Activated naive CD8-positive, alpha-beta T cell treated with anti-CD3 and anti-CD28 coated beads for 36 hours (primary cell): Measurements from ENCODE around the gene TSPAN5. TPM values are rescaled to one million over a fixed set of nuclear protein-coding genes. Genes with fewer than 3 reads are reported as not detected.

Experiments
- DNase-seq: peaks from one replicate; pipeline ENCODE4 v3.0.0; 2021
- H3K27ac Mint-ChIP-seq: one replicate; pipeline ENCODE4 v1.8.0; 2022; ENCODE audit warnings: mild to moderate bottlenecking, moderate library complexity, mixed read lengths
- H3K27me3 Mint-ChIP-seq: one replicate; pipeline ENCODE4 v1.8.0; 2022; ENCODE audit warnings: mild to moderate bottlenecking, mixed read lengths
- H3K36me3 Mint-ChIP-seq: one replicate; pipeline ENCODE4 v1.8.0; 2021; ENCODE audit warnings: mild to moderate bottlenecking, mixed read lengths
- H3K4me1 Mint-ChIP-seq: one replicate; pipeline ENCODE4 v1.8.0; 2021; ENCODE audit warnings: mixed read lengths
- H3K4me3 Mint-ChIP-seq: one replicate; pipeline ENCODE4 v1.8.0; 2022; ENCODE audit warnings: mild to moderate bottlenecking, moderate library complexity, mixed read lengths
- H3K9me3 Mint-ChIP-seq: one replicate; pipeline ENCODE4 v1.8.0; 2022; ENCODE audit warnings: mixed read lengths
- total RNA-seq, 2 experiments: library from RNA; stranded (reverse); gene quantifications; one replicate each; pipeline ENCODE4 v1.2.3, GENCODE V29; 2021

Gene TSPAN5
- total RNA-seq, 2 experiments from 2014 or later, result 12.3 to 13.7 TPM

GRCh38 chr4:98514741-98515469 is 143.5 kb downstream of the TSPAN5 start:
- no peaks in the 10 kb centered on the region for H3K27me3 Mint-ChIP-seq
- H3K9me3 Mint-ChIP-seq, result peaks cover 9% of the 10 kb centered on the region
- peaks cover 46% of the 10 kb centered on the region for H3K4me1 Mint-ChIP-seq
- no peak for DNase-seq
- no peak overlapping the region for H3K27ac Mint-ChIP-seq
- no peak overlapping the region for H3K4me3 Mint-ChIP-seq
- H3K36me3 Mint-ChIP-seq, result peaks cover 13% of the 10 kb centered on the region

DNA sequence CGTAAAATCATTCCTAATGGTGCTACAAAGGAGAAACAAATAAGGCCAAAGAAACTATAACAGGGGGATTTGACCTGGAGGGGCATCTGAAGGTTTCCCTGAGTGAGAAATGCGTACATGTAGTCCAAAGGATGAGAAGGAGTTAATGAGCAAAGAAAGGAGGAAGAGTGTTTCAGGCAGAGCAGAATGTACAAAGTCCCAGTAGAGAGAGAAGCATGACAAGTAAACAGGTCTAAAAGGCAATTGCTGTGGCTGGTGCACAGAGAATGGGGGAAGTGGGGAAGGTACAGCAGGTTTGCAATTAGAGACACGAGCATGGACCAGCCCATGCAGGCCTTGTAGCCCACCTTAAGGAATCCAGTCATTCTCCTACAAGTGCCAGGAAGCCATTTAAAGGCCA is 145.5 kb downstream of the TSPAN5 start:
- H3K36me3 Mint-ChIP-seq, result peaks cover 12% of the 10 kb centered on the region
- no peak overlapping the region for H3K4me3 Mint-ChIP-seq
- H3K9me3 Mint-ChIP-seq, result peaks cover 7% of the 10 kb centered on the region
- no peak for DNase-seq
- H3K27me3 Mint-ChIP-seq, result no peaks in the 10 kb centered on the region
- H3K4me1 Mint-ChIP-seq, result peaks cover 48% of the 10 kb centered on the region
- H3K27ac Mint-ChIP-seq, result no peak overlapping the region

- no peak overlapping the region for H3K4me3 Mint-ChIP-seq
- H3K27me3 Mint-ChIP-seq, result no peaks in the 10 kb centered on the region
- peak; percentile 45 for DNase-seq
- peaks cover 9% of the 10 kb centered on the region for H3K36me3 Mint-ChIP-seq
- H3K27ac Mint-ChIP-seq, result peak overlapping the region; percentile 28
- peaks cover 1% of the 10 kb centered on the region for H3K9me3 Mint-ChIP-seq
- H3K4me1 Mint-ChIP-seq, result peaks cover 38% of the 10 kb centered on the region
These were observed 147.5 kb downstream of the TSPAN5 start for GRCh38 chr4:98510757-98511517.

- Mint-ChIP-seq H3K36me3 (peaks cover 8% of the 10 kb centered on the region), H3K4me1 (peaks cover 32% of the 10 kb centered on the region), H3K27ac (peak overlapping the region; percentile 28), H3K4me3 (no peak overlapping the region), H3K27me3 (no peaks in the 10 kb centered on the region), H3K9me3 (no peaks in the 10 kb centered on the region)
- DNase-seq, result no peak
These were observed 148.1 kb downstream of the TSPAN5 start for GRCh38 chr4:98510340-98510739.

DNA sequence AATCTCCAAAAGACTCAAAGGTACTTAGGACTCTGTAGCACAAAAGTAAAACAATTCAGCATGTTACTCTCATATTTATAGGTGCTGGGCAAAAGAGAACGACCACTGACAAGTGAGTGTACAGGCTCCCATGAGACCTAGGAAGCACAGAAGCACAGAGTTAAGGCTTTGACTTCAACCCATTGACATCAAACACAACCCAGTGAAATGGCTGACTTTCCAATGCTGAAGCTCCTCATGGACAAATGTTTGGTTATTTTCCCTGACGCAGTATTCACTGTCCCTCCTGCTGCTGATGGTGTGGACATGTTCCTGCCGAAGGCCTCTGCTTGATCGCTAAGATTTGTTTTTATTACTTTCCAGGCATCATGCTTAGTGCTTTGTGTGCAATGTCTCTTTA is 148.7 kb downstream of the TSPAN5 start:
- Mint-ChIP-seq H3K4me3 (no peak overlapping the region), H3K9me3 (no peaks in the 10 kb centered on the region), H3K27me3 (no peaks in the 10 kb centered on the region), H3K27ac (no peak overlapping the region), H3K36me3 (peaks cover 8% of the 10 kb centered on the region), H3K4me1 (peaks cover 30% of the 10 kb centered on the region)
- DNase-seq, result no peak

GRCh38 chr4:98508829-98509598 is 149.4 kb downstream of the TSPAN5 start:
- Mint-ChIP-seq H3K4me3 (no peak overlapping the region), H3K4me1 (peaks cover 30% of the 10 kb centered on the region), H3K36me3 (peaks cover 8% of the 10 kb centered on the region), H3K9me3 (no peaks in the 10 kb centered on the region), H3K27me3 (no peaks in the 10 kb centered on the region), H3K27ac (no peak overlapping the region)
- DNase-seq, result no peak

DNA sequence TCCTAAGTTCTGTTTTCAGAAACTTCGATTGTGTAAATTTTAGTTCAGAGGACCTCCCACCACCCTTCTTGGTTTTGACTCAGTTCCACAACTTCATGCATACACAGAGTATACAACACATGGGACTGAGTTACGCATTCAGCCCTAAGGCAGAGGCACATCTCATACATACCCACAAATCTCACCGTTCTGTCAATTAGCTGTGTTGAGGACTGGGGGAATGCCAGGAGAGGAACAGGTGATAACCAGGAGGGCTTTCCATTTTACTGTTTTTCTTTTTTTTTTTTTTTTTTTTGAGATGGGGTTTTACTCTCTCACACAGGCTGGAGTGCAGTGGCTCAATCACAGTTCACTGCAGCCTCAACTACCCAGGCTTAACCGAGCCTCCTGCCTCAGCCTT is 150.2 kb downstream of the TSPAN5 start:
- Mint-ChIP-seq H3K4me1 (peaks cover 30% of the 10 kb centered on the region), H3K27ac (no peak overlapping the region), H3K9me3 (no peaks in the 10 kb centered on the region), H3K4me3 (no peak overlapping the region), H3K27me3 (no peaks in the 10 kb centered on the region), H3K36me3 (peaks cover 9% of the 10 kb centered on the region)
- no peak for DNase-seq

DNA sequence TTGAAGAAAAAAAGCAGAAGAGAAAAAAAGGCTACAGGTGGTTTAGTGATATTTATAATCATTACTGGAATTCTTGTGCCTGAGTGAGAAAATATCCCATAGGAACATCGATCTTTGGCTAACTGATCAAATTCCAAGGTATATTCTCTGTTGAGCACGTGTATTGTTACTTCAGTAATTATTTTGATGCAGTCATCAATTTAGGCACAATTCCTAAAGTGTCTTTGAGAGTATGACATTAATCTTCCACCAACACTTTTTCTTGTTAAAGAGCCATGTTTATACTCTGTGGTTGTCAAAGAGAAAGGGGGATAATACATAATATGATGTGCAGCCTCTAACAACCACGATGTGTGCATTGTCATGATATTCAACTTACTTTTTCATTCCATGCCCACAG is 151.1 kb downstream of the TSPAN5 start:
- Mint-ChIP-seq H3K36me3 (peaks cover 16% of the 10 kb centered on the region), H3K4me1 (peaks cover 30% of the 10 kb centered on the region), H3K27me3 (no peaks in the 10 kb centered on the region), H3K4me3 (no peak overlapping the region), H3K27ac (no peak overlapping the region), H3K9me3 (no peaks in the 10 kb centered on the region)
- no peak for DNase-seq

DNA sequence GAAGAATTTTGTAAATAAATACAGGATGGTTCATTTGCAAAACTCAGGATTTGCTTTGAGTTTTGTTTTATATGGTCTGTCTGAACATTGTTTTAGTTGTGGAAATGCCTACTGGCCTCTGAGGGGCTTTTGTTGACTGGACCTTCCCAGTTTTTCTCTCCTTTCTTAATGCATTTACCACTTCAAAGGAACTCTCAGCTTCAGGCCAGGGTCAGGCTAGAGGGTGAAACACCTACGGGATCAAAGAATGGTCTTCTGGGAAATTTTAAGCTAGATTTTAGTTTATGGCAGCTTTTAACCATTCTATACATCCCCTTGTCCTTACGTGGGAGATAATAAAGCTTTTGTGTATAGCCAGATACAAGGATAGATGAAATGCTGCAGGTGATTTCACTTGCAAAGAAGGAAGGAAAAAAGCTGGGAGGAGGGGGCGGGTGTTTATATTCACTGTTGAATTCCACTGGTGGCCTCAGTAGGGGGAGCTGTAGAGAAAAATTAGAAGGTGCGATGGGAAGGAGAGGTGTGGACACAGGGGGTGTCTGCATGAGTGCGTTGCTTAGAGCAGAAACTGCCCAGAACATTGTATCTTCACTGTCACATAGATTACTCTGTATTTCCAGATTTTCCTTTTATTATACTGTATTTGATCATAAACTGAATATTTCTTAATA is 151.8 kb downstream of the TSPAN5 start:
- no peaks in the 10 kb centered on the region for H3K27me3 Mint-ChIP-seq
- peaks cover 16% of the 10 kb centered on the region for H3K36me3 Mint-ChIP-seq

DNA sequence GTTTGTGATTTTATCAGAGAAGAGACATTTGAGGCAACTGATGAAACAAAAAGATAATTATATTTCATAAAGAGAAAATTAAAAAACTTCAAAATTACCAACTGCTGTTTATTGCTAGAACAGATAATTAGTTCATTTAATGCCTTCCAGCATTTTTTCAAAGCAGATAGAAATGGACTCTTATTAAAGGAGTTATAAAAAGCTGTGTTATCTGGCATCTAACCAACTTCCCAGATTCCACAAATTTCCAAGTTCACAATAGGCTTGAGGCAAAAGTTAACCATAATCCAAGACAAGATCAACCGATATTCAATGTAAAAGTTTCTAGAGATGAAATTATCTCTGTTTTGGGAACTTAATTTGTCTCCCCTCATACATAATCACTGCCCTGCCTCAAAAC is 152.4 kb downstream of the TSPAN5 start:
- H3K27ac Mint-ChIP-seq, result no peak overlapping the region
- no peaks in the 10 kb centered on the region for H3K27me3 Mint-ChIP-seq
- H3K4me1 Mint-ChIP-seq, result peaks cover 27% of the 10 kb centered on the region

More for the DNA sequence above, 151.8 kb downstream of the TSPAN5 start:
- H3K27ac Mint-ChIP-seq, result no peak overlapping the region
- no peak overlapping the region for H3K4me3 Mint-ChIP-seq
- peaks cover 30% of the 10 kb centered on the region for H3K4me1 Mint-ChIP-seq
- no peaks in the 10 kb centered on the region for H3K9me3 Mint-ChIP-seq
- no peak for DNase-seq

DNA sequence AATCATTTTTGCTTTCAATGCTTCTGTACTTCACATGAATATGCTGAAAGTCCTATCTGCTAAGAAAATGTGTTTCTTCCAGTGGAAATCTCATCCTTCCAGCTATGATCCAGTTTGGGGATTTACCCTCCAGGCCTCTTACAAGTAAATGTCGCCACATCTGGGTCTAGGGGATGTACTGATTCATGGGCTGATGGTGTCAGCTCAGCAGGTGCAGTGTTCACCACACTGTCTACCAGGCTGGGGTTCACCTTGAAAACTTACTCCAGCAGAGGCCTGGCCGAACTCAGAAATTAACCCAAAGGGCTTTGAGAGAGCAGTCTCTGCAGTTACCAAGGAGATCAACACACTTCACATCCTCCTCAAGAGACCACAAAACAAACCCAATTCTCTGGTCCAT is 154.3 kb downstream of the TSPAN5 start:
- H3K36me3 Mint-ChIP-seq, result peaks cover 20% of the 10 kb centered on the region
- H3K27ac Mint-ChIP-seq, result no peak overlapping the region
- peaks cover 9% of the 10 kb centered on the region for H3K4me1 Mint-ChIP-seq
- H3K4me3 Mint-ChIP-seq, result no peak overlapping the region
- H3K9me3 Mint-ChIP-seq, result peaks cover 1% of the 10 kb centered on the region
- no peaks in the 10 kb centered on the region for H3K27me3 Mint-ChIP-seq
- no peak for DNase-seq

More for the DNA sequence above, 152.4 kb downstream of the TSPAN5 start:
- DNase-seq, result no peak
- Mint-ChIP-seq H3K9me3 (peaks cover 1% of the 10 kb centered on the region), H3K36me3 (peaks cover 20% of the 10 kb centered on the region), H3K4me3 (no peak overlapping the region)

GRCh38 chr4:98503676-98504075 is 154.7 kb downstream of the TSPAN5 start:
- H3K4me1 Mint-ChIP-seq, result peaks cover 5% of the 10 kb centered on the region
- no peak for DNase-seq
- no peaks in the 10 kb centered on the region for H3K27me3 Mint-ChIP-seq
- H3K27ac Mint-ChIP-seq, result no peak overlapping the region
- peaks cover 1% of the 10 kb centered on the region for H3K9me3 Mint-ChIP-seq
- no peak overlapping the region for H3K4me3 Mint-ChIP-seq
- peaks cover 18% of the 10 kb centered on the region for H3K36me3 Mint-ChIP-seq

DNA sequence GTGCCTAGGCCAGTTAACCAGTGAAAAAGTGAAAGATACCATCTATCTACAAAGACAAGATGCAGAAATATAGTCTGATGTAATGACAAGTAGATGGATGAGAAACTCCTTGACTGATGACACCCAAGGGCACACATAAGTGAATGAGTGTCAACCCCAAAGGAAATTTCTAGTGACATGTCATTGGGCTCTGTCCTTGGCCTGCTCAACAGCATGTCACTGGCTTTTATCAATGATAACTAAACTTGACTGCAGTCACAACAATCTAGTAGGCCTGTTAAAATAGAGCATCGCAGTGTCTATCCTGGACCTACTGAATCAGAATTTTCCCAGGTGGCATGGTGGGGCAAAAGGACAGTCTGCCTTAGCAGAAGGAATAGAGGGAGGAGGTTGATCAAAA is 155.8 kb downstream of the TSPAN5 start:
- Mint-ChIP-seq H3K4me3 (no peak overlapping the region), H3K27me3 (no peaks in the 10 kb centered on the region), H3K36me3 (peaks cover 19% of the 10 kb centered on the region), H3K27ac (no peak overlapping the region), H3K4me1 (peaks cover 3% of the 10 kb centered on the region), H3K9me3 (peaks cover 1% of the 10 kb centered on the region)
- DNase-seq, result no peak

- no peak for DNase-seq
- H3K4me1 Mint-ChIP-seq, result no peaks in the 10 kb centered on the region
- H3K27ac Mint-ChIP-seq, result no peak overlapping the region
- no peaks in the 10 kb centered on the region for H3K27me3 Mint-ChIP-seq
- no peak overlapping the region for H3K4me3 Mint-ChIP-seq
- H3K36me3 Mint-ChIP-seq, result peaks cover 14% of the 10 kb centered on the region
- H3K9me3 Mint-ChIP-seq, result peaks cover 1% of the 10 kb centered on the region
These were observed 156.4 kb downstream of the TSPAN5 start for GRCh38 chr4:98502031-98502430.

- H3K4me1 Mint-ChIP-seq, result no peaks in the 10 kb centered on the region
- H3K27ac Mint-ChIP-seq, result no peak overlapping the region
- peaks cover 1% of the 10 kb centered on the region for H3K9me3 Mint-ChIP-seq
- DNase-seq, result no peak
- peaks cover 14% of the 10 kb centered on the region for H3K36me3 Mint-ChIP-seq
- no peak overlapping the region for H3K4me3 Mint-ChIP-seq
- H3K27me3 Mint-ChIP-seq, result no peaks in the 10 kb centered on the region
These were observed 157.0 kb downstream of the TSPAN5 start for GRCh38 chr4:98501383-98501782.
